Tibial nerve (tissue), 4 donors: ENCODE data around the gene ST8SIA1.

Experiments used
- EP300 ChIP-seq, 2 donors: sonication (generic); formaldehyde crosslinking; IDR thresholded peaks; one replicate each; pipeline ENCODE4 v1.6.1; 2017; ENCODE audit warnings: antibody characterized with exemption in 2 of 2, mild to moderate bottlenecking in 1 of 2
- POLR2A ChIP-seq, 2 donors: fragments of 450-650 bp; IDR thresholded peaks; one replicate each; pipeline ENCODE4 v1.6.1; 2017; ENCODE audit warnings: antibody characterized with exemption in 2 of 2, mild to moderate bottlenecking in 2 of 2, moderate library complexity in 2 of 2
- TF ChIP-seq, protein P1 (sequence below), 5 experiments: fragments of 200-600 bp in 3 of 5; fragments of 450-650 bp in 2 of 5; sonication (generic) in 3 of 5; IDR thresholded peaks; one replicate each; pipeline ENCODE4 v1.5.1; 2016 to 2019; ENCODE audit warnings: antibody characterized with exemption in 5 of 5, mild to moderate bottlenecking in 3 of 5, moderate library complexity in 2 of 5

GRCh38 chr12:22313286-22313962, 21.1 kb downstream of the ST8SIA1 start:
- TF ChIP-seq, protein P1, sequence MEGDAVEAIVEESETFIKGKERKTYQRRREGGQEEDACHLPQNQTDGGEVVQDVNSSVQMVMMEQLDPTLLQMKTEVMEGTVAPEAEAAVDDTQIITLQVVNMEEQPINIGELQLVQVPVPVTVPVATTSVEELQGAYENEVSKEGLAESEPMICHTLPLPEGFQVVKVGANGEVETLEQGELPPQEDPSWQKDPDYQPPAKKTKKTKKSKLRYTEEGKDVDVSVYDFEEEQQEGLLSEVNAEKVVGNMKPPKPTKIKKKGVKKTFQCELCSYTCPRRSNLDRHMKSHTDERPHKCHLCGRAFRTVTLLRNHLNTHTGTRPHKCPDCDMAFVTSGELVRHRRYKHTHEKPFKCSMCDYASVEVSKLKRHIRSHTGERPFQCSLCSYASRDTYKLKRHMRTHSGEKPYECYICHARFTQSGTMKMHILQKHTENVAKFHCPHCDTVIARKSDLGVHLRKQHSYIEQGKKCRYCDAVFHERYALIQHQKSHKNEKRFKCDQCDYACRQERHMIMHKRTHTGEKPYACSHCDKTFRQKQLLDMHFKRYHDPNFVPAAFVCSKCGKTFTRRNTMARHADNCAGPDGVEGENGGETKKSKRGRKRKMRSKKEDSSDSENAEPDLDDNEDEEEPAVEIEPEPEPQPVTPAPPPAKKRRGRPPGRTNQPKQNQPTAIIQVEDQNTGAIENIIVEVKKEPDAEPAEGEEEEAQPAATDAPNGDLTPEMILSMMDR (IDR thresholded peaks at IDR 0.05): no peak
- TF ChIP-seq EP300 (IDR thresholded peaks at IDR 0.05) (no peak), POLR2A (IDR thresholded peaks at IDR 0.05) (no peak)
